NCI-H187 treated with DMSO at 0.1 percent for 48 hours (cell line): ENCODE data around the gene CRAMP1.
"Not testable (repeated sequence)": the region's sequence is repeated elsewhere in the genome, so short reads cannot be mapped to it uniquely, and the experiment has no call there.

Experiments used
- DNase-seq: peaks from one replicate; lab custom pipeline; 2025; lab: John Stamatoyannopoulos, UW

Gene CRAMP1

DNA sequence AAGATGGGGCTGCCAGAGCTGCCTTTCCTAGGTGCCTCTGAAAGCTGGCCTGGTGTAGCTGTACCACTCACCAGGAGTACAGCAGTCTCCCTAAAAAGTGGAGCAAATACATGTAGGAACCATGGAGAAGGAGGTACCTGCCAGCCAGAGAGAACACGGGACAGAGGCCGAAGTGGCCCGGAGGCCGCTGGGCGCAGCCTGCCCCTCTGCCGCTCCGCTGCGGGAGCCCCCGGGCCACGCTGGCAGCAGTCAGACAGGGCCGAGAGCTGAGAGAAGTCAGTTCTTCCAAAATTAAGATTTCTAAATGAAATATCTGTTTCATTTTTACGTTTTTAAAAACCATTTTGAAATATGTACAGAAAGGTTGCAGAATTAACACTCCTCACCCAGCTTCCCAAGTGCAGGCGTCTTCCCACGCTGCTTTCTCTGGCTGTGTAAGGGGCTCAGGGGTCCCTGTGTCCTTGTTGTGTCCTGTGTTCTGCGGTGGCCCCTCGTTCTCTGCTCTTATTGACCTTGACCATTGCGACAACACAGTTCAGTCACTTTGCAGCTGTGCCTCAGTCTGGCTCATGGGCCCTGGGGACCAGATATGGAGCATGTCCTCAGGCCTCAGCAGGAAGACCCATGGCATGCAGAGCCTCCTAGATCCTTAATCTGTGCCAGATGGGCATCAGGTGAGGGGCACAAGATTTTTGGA lies 98.8 kb downstream of the CRAMP1 start:
- DNase-seq = no peak

DNA sequence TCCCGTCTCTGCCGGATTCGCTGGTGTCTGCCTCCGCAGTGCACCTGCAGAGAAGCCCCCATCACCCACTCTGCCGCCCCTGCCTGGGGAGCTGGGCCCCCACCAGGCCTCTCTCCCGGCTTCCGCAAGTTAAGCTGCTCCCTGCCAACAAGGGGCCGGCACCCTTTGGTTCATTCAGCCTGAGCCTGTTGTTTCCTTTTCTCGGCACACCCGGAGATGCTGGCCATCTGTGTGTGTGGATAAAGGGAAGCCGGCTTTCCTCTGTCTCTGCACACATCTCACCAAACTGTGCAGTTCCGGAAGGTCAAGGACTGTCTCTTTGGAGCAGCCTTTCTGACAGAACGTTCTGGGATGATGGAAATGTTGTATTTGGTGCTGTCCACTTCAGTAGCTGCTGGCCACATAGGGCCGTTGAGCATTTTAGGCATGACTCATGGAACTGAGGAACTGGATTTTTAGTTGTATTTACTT lies 100.7 kb downstream of the CRAMP1 start:
- DNase-seq = no peak

DNA sequence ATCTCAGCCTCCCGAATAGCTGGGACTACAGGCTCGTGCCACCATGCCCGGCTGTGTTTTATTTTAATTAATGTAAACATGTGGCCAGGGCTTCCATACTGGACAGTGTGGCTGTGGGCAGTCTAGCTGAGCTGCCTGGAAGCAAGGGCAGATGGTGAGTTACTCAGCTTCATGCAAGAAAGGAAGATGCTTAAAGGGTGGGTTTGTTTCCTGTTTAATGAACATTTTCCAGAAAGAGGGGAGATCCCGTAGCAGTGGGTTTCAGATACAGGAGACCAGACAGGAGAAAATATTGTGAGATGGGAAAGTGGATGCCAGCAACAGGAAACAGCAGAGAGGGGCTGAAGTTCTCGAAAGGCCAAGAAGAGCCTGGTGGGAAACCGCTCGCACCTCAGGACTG lies 101.2 kb downstream of the CRAMP1 start:
- no peak for DNase-seq

DNA sequence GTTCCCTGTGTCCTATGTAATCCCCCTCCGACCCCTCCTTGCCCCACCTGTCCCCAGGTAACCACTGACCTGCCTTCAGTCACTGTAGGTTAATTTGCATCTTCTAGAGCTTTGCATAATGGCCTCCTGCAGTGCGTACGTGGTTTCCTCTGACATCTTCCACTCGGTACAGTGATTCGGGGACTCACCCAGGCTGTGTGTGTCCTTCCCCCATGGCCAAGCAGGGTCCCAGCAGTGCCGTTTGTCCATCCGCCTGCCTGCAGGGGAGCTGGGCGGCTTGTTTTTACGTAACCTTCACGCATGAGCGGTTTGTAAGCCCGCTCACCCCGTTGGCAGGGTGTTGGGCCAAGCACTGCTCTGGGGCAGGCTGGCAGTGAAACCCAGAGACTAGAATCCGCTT lies 101.8 kb downstream of the CRAMP1 start:
- DNase-seq = no peak

DNA sequence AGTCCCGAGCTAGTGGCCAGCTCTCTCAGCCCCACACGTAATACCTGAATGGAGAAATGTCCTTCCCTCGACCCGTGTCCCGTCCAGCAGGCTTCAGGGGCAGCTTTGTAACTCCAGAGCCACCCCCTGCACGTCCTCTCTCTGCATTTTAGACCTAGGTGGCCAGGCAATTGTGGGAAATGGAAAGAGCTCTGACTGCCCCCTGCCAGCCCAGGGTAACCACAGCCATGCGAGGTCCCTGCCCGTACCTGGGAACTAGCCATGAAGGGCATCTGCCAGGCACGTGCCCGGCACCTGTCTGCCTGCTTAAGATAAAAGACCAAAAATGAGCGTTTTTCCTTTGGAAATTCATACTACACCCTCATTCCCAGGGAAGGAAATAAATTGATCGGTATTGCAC lies 103.1 kb downstream of the CRAMP1 start:
- DNase-seq = no peak

DNA sequence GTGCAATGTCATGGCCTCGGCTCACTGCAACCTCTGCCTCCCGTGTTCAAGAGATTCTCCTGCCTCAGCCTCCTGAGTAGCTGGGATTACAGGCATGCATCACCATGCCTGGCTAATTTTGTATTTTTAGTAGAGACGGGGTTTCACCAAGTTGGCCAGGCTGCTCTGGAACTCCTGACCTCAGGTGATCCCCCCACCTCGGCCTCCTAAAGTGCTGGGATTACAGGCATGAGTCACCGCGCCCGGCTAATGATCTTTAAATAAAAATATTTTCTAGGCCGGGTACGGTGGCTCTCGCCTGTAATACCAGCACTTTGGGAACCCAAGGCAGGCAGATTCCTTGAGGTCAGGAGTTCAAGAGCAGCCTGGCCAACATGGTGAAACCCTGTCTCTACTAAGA lies 106.1 kb downstream of the CRAMP1 start:
- not testable (repeated sequence) for DNase-seq

DNA sequence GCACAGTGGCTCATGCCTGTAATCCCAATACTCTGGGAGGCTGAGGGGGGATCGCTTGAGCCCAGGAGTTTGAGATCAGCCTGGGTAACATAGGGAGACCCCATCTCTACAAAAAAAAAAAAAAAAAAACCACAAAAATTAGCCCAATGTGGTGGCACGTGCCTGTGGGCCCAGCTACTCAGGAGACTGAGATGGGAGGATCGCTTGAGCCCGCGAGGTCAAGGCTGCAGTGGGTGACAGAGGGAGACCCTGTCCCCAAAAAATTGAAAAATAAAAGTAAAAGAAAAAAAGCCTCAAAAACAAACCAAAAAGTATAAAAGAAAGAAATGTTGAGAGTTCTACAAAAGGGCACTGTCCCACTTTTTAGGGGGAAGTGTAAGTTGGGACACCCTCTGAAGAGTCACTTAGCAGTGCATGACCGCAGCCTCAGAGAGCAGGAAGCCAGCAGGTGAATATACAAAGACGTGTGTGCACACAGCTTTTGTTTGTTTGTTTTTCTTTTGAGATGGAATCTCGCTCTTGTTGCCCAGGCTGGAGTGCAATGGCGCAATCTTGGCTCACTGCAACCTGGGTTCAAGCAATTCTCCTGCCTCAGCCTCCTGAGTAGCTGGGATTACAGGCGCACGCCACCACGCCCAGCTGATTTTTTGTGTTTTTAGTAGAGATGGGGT lies 107.5 kb downstream of the CRAMP1 start:
- DNase-seq = not testable (repeated sequence)

DNA sequence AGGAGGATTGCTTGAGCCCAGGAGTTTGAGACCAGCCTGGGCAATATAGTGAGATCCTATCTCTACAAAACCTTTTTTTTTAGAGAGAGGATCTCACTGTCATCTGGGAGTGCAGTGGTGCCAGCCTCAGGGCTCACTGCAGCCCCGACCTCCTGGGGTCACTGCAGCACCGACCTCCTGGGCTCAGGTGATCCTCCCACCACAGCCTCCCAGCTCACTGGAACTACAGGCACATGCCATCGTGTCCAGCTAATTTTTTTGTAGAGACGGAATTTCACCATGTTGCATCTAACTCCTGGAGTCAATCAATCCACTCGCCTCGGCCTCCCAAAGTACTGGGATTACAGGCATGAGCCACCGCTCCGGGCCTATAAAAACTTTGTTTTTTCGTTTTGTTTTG lies 109.2 kb downstream of the CRAMP1 start:
- no peak for DNase-seq

DNA sequence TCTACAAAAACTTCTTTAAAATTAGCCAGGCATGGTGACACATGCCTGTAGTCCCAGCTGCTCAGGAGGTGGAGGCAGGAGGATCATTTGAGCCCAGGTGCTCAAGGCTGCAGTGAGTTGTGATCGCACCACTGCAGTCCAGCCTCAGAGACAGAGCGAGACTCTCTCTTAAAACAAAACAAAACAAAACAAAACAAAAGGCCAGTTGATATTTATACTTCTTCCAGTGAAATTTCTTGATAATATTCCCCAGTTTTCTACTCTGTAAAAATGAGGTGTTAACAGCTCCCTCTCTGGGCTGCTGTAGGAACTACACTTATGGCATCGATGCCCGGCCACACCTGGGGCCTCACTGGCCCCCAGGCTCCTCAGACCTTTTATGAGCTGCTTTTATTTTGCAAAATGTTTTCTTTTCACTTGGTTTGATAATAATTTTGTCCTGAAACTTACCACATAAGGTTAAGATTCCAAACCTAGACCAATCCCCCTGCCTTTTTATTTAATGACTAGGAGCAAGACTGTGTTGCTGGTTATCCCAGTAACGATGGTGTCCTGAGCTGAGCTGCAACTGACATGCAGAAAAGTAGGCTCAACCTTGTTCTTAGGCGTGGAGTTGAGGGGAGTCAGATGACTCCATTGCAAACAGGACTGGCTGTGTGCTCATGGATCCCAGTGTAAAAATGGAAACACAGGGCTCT lies 111.4 kb downstream of the CRAMP1 start:
- DNase-seq = no peak

DNA sequence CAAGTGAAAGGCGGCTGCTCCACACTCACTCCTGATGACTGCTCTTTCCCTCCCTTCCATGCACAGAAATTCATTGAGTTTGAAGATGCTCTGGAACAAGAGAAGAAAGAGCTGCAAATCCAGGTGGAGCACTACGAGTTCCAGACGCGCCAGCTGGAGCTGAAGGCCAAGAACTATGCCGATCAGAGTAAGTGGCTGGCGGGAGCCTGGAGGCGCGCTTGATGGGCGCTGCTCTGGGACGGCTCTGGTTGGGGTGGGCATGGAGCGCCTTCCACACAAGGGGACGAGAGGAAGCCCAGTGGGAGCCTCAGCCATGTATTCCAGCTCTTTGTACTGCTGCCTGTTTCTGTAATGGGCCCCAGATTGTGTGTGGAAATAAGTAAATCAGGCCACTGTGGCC lies 112.3 kb downstream of the CRAMP1 start:
- no peak for DNase-seq

DNA sequence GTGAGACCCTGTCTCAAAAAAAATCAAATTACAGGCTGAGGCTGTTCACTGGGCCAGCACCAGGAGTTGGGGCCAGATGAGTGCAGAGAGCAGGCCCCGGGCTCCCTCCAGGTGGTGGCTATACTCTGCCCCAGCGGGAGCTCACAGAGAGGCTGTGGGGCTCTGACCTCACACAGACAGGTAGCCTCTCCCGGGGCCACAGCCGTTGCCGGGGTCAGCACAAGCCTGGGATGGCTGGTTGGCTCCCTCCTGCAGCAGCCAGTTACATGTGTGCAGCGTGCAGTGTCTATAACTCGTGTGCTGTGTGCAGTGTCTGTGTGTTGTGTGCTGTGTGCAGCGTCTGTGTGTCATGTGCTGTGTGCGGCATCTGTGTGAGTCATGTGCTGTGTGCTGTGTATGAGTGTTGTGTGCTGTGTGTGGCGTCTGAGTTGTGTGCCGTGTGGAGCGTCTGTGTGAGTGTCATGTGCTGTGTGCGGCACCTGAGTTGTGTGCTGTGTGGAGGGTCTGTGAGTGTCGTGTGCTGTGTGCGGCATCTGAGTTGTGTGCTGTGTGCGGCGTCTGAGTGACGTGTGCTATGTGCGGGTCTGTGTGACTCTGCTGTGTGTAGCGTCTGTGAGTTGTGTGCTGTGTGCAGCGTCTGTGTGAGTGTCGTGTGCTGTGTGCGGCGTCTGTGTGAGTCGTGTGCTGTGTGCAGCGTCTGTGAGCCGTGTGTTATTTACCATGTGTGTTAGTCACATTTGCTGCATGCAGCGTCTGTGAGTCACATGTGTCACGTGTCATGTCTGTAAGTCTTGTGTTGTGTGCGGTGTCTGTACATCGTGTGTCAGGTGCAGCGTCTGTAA lies 114.7 kb downstream of the CRAMP1 start:
- no peak for DNase-seq
